Bronchial epithelial cell (primary cell): ENCODE results near the gene NUCKS1. TPM values are rescaled to one million over a fixed set of nuclear protein-coding genes. Genes with fewer than 3 reads are reported as not detected.

Source experiments
- DNase-seq: peaks from one replicate; pipeline ENCODE4 v3.0.0-alpha.2; 2010; ENCODE audit warnings: low read depth
- FAIRE-seq: peaks from 2 replicates; lab custom pipeline; 2011; peaks lifted over from hg19 to GRCh38; lab: Jason Lieb, UNC
- H3K27me3 ChIP-seq: 2 replicates; pipeline ENCODE4 v1.5.1; 2011; ENCODE audit warnings: low read length; ENCODE audit not compliant: control insufficient read depth, insufficient read depth
- H3K36me3 ChIP-seq: 2 replicates; pipeline ENCODE4 v1.5.1; 2011; ENCODE audit warnings: low read length; ENCODE audit not compliant: control insufficient read depth, insufficient read depth
- H3K4me3 ChIP-seq: 2 replicates; pipeline ENCODE4 v1.5.1; 2011; ENCODE audit warnings: mild to moderate bottlenecking, low read depth, low read length, control low read depth
- total RNA-seq: library from RNA; depleted of rRNA; stranded (reverse); fragments of >200 nt; gene quantifications from 2 replicates; pipeline ENCODE4 v1.2.1, GENCODE V29; 2014
- TF ChIP-seq, protein P1 (sequence below): IDR thresholded peaks from 2 replicates; pipeline ENCODE4 v1.5.1; 2011; ENCODE audit warnings: mild to moderate bottlenecking, moderate library complexity, low read length, control low read depth, inconsistent platforms; ENCODE audit not compliant: insufficient read depth, severe bottlenecking

NUCKS1 gene
- total RNA-seq, 1 donor from 2014 or later: 72.1 TPM

DNA sequence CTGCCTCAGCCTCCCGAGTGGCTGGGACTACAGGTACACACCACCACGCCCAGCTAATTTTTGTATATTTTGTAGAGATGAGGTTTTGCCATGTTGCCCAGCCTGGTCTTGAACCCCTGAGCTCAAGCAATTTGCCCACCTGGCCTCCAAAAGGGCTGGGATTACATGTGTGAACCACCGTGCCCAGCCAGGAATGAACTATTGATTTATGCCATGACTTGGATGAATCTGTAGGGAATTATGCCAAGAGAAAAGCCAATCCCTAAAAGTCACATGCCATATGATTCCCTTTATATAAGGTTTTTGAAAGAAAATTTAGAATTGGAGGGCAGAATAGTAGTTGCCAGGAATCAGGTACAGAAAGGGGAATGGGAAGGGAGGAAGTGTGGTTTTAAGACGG lies 50.6 kb downstream of the NUCKS1 start:
- no peak for DNase-seq
- TF ChIP-seq, protein P1, sequence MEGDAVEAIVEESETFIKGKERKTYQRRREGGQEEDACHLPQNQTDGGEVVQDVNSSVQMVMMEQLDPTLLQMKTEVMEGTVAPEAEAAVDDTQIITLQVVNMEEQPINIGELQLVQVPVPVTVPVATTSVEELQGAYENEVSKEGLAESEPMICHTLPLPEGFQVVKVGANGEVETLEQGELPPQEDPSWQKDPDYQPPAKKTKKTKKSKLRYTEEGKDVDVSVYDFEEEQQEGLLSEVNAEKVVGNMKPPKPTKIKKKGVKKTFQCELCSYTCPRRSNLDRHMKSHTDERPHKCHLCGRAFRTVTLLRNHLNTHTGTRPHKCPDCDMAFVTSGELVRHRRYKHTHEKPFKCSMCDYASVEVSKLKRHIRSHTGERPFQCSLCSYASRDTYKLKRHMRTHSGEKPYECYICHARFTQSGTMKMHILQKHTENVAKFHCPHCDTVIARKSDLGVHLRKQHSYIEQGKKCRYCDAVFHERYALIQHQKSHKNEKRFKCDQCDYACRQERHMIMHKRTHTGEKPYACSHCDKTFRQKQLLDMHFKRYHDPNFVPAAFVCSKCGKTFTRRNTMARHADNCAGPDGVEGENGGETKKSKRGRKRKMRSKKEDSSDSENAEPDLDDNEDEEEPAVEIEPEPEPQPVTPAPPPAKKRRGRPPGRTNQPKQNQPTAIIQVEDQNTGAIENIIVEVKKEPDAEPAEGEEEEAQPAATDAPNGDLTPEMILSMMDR: no peak
- H3K4me3 ChIP-seq: no peak overlapping the region
- FAIRE-seq: no peak
- H3K27me3 ChIP-seq: no peaks in the 10 kb centered on the region
- no peaks in the 10 kb centered on the region for H3K36me3 ChIP-seq

DNA sequence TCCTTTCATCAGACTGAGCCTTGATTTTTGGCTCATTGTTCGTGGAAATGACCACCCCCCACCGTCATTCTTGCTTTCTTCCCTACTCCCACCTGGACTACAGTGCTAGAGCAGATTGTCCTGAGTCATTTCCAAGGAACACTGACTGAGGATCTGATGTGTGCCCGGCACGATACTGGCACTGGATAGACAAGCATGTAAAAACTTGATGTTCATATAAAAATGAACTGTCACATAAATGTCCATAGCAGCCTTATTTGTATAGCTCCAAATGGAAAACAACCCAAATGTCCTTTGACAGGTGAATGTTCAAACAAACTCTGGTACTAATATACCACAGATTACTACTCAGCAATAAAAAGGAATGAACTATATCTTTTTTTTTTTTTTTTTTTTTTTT lies 51.1 kb downstream of the NUCKS1 start:
- TF ChIP-seq, protein P1: no peak
- no peak overlapping the region for H3K4me3 ChIP-seq
- H3K27me3 ChIP-seq: no peaks in the 10 kb centered on the region
- H3K36me3 ChIP-seq: no peaks in the 10 kb centered on the region
- FAIRE-seq (no peak), DNase-seq (no peak)

DNA sequence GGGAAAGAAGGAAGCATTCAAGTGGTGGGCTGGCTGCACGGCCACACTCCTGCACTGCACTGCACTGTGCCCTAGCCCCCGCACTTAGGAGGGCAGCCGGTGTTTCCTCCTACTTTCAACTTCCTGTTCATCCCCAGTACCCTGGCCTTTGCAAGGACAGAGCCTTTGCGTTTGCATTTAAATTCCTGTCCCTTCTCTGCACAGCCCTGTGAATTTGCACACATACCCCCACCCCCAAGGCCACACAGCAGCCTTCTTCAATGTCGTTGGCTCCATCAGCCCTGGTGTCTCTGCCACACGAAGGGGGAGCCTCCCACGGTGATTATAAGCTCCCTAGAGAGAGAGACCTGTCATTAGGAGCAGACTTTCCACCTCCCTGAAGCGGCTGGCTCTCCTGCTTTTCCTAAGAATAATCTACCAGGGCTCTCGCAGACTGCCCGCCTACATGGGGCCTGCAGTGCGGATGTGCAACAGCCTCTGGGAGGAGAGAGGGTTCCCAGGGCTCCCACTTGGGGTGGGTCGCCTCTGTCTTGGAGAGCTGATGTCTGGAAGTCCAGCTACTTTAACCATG lies 56.5 kb downstream of the NUCKS1 start:
- TF ChIP-seq, protein P1: no peak
- H3K36me3 ChIP-seq: no peaks in the 10 kb centered on the region
- no peak for DNase-seq

DNA sequence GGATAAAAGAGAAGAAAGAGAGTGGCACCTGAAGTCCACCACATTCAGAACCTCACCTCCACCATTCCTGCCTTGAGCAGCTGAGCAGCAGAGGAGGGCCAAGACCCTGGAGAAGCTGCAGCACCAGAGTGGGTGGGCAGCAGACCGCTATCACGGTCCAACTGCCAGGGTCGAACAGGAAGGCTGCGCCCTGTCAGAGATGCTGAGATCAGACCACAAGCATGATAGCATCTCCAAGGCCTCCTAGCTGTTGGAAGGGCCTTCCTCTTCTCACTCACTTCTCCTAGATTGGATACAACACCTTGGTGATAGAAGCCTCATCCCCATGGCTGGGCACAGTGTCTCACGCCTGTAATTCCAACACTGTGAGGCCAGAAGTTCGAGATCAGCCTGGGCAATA lies 57.6 kb downstream of the NUCKS1 start:
- TF ChIP-seq, protein P1: no peak
- Histone ChIP-seq H3K36me3 (no peaks in the 10 kb centered on the region), H3K4me3 (no peak overlapping the region), H3K27me3 (peaks cover 3% of the 10 kb centered on the region)
- no peak for FAIRE-seq
- DNase-seq: no peak

More for the DNA sequence above, 56.5 kb downstream of the NUCKS1 start:
- no peak for FAIRE-seq
- Histone ChIP-seq H3K4me3 (no peak overlapping the region), H3K27me3 (no peaks in the 10 kb centered on the region)

DNA sequence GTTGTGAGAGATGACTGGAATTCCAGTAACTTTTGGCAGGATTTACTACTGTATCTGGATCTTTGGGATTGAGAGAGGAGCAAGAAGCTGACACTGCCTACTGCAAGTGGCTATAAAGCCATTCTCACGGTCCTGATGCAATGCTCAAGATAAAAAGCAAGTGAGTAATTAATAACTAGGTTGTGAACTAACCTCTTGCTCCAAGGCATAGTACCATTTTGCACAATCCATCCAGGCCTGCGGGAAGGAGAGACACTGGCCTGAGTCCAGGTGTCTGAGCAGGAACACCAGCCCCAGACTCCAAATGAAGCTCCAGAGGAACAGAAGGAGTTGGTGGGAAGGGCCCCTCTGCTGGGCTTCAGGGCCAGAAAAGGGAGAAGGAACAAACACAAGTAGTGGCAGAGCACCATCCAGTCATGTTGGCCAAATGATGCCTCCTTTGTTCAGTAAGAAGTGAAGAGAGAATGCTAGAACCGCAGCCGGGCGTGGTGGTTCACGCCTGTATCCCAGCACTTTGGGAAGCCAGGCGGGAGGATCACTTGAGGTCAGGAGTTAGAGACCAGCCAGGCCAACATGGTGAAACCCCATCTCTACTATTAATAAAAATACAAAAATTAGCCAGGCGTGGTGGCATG lies 59.7 kb downstream of the NUCKS1 start:
- DNase-seq (no peak), FAIRE-seq (no peak)
- H3K27me3 ChIP-seq: peaks cover 3% of the 10 kb centered on the region
- H3K4me3 ChIP-seq: no peak overlapping the region
- H3K36me3 ChIP-seq: no peaks in the 10 kb centered on the region
- TF ChIP-seq, protein P1: no peak
